Left ventricle myocardium inferior (tissue), 1 donor: ENCODE data around the gene BECN2. TPM values are rescaled to one million over a fixed set of nuclear protein-coding genes. Genes with fewer than 3 reads are reported as not detected.

Experiments used
- DNase-seq: peaks from one replicate; pipeline ENCODE4 v3.0.0-alpha.2; 2020
- H3K27ac ChIP-seq: fragments of 200-600 bp; replicated peaks from 2 replicates; pipeline ENCODE4 v1.8.0; 2021
- H3K27me3 ChIP-seq: fragments of 200-600 bp; 2 replicates; pipeline ENCODE4 v1.8.0; 2021; ENCODE audit warnings: low read depth
- H3K36me3 ChIP-seq: fragments of 200-600 bp; 2 replicates; pipeline ENCODE4 v1.8.0; 2021
- H3K4me1 ChIP-seq: fragments of 200-600 bp; 2 replicates; pipeline ENCODE4 v1.8.0; 2021
- H3K4me3 ChIP-seq: fragments of 200-600 bp; 2 replicates; pipeline ENCODE4 v1.8.0; 2021; ENCODE audit warnings: mild to moderate bottlenecking, moderate library complexity
- H3K9me3 ChIP-seq: fragments of 200-600 bp; replicated peaks from 2 replicates; pipeline ENCODE4 v1.8.0; 2021
- intact Hi-C: fragments of 100-400 bp; cut with micrococcal nuclease; formaldehyde crosslinking; loops from one replicate; pipeline ENCODE4 v1.11.0; 2022
- total RNA-seq: library from RNA; stranded (reverse); fragmentation: NEBNext Ultra II Directional; extraction: Animal tissue kit (Norgen Biotek cat#: 25700); gene quantifications from one replicate; pipeline ENCODE4 v1.2.1, GENCODE V29; 2021
- TF ChIP-seq, protein P1 (sequence below): fragments of 200-600 bp; IDR thresholded peaks from 2 replicates; pipeline ENCODE4 v1.8.0; 2021; ENCODE audit warnings: antibody characterized with exemption, mild to moderate bottlenecking, borderline replicate concordance
- donor health status: DM: no; HTN: yes; CAD: no; lungs with severe emphysema.

BECN2 gene
- total RNA-seq, 1 donor from 2014 or later, result not detected

DNA sequence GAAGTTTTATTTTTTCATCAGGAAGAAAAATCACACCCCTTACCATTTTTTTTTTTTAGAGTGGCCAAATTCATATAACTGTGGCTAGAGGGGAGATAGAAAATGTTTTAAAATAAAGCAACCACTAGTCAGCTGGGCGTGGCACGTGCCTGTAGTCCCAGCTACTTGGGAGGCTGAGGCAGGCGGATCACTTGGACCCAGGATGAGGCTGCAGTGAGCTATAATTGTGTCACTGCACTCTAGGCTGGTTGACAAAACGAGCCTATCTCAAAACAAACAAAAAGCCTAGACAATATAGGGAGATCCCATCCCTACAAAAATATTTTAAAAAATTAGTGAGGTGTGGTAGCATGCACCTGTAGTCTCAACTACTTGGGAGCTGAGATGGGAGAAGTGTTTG lies 14.8 kb upstream of the BECN2 start:
- intact Hi-C loops, result no loop called here
- H3K36me3 ChIP-seq, result no peaks in the 10 kb centered on the region
- no peak for DNase-seq

DNA sequence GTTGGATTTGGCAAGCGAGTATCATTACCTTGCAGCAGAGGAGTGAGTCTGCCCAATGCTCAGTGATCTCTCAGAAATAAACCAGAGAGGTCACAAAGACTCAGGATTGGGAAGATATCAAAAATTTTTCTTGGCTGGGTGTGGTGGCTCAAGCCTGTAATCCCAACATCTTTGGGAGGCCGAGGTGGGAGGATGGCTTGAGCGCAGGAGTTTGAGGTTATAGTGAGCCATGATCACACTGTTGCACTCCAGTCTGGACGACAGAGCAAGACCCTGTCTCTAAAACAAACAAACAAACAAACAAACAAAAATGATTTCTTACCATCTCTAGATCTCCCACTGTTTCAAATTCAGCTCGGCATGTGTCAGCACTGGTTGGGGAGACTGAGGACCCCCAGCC lies 13.3 kb upstream of the BECN2 start:
- no peak for DNase-seq
- no peak overlapping the region for H3K27ac ChIP-seq
- H3K4me1 ChIP-seq, result no peaks in the 10 kb centered on the region
- H3K9me3 ChIP-seq, result peaks cover under 1% of the 10 kb centered on the region
- intact Hi-C loops, result no loop called here
- H3K27me3 ChIP-seq, result no peaks in the 10 kb centered on the region
- TF ChIP-seq, protein P1, sequence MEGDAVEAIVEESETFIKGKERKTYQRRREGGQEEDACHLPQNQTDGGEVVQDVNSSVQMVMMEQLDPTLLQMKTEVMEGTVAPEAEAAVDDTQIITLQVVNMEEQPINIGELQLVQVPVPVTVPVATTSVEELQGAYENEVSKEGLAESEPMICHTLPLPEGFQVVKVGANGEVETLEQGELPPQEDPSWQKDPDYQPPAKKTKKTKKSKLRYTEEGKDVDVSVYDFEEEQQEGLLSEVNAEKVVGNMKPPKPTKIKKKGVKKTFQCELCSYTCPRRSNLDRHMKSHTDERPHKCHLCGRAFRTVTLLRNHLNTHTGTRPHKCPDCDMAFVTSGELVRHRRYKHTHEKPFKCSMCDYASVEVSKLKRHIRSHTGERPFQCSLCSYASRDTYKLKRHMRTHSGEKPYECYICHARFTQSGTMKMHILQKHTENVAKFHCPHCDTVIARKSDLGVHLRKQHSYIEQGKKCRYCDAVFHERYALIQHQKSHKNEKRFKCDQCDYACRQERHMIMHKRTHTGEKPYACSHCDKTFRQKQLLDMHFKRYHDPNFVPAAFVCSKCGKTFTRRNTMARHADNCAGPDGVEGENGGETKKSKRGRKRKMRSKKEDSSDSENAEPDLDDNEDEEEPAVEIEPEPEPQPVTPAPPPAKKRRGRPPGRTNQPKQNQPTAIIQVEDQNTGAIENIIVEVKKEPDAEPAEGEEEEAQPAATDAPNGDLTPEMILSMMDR, result no peak
- H3K36me3 ChIP-seq, result no peaks in the 10 kb centered on the region
- no peak overlapping the region for H3K4me3 ChIP-seq

More for the DNA sequence above, 14.8 kb upstream of the BECN2 start:
- Histone ChIP-seq H3K4me1 (no peaks in the 10 kb centered on the region), H3K4me3 (no peak overlapping the region), H3K27me3 (no peaks in the 10 kb centered on the region), H3K27ac (no peak overlapping the region), H3K9me3 (peaks cover 15% of the 10 kb centered on the region)
- TF ChIP-seq, protein P1, result no peak

DNA sequence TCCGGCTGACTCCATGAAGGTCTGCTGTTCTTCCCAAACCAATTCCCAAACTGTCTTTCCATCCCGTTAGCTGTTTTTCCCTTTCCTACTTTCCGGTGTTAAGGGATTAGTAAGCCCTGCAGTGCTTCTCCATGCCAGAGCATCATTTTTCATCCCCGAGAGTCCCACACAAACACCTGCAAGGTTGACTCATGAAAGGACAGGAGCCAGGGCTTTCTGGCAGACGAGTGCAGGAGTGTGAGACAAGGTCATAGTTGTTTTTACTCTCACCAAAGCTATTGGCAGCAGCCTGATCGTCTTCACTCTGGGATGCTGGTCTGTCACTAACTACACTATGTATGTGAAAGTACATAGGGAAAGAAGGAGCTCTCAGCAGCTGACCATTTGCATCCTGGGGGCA lies 10.2 kb upstream of the BECN2 start:
- Histone ChIP-seq H3K27me3 (no peaks in the 10 kb centered on the region), H3K9me3 (no peaks in the 10 kb centered on the region), H3K4me3 (no peak overlapping the region), H3K27ac (no peak overlapping the region), H3K4me1 (no peaks in the 10 kb centered on the region), H3K36me3 (no peaks in the 10 kb centered on the region)
- no peak for DNase-seq
- TF ChIP-seq, protein P1, result no peak
- intact Hi-C loops, result no loop called here

DNA sequence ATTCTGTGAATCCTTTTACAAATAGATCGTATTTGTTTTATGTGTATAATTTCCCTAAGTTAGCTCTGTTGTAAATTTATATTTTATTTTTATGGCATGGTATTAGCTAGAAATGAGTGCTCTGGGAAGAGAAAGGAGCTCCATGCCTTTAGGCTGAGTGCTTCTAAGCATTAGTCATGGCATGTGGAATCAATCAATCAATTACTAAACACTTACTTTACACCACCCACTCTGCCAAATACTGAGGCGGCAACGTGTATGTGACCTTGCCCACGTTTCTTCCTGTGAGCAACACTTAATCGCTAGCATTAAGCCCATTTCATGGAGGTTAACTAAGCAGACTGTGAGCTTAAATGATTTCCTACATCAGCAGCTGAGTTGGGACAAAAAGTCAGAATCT lies 7.2 kb upstream of the BECN2 start:
- no peak overlapping the region for H3K4me3 ChIP-seq
- DNase-seq, result no peak
- TF ChIP-seq, protein P1, result no peak
- H3K27ac ChIP-seq, result no peak overlapping the region
- H3K36me3 ChIP-seq, result no peaks in the 10 kb centered on the region
- H3K9me3 ChIP-seq, result no peaks in the 10 kb centered on the region
- intact Hi-C loops, result no loop called here
- no peaks in the 10 kb centered on the region for H3K27me3 ChIP-seq
- no peaks in the 10 kb centered on the region for H3K4me1 ChIP-seq

DNA sequence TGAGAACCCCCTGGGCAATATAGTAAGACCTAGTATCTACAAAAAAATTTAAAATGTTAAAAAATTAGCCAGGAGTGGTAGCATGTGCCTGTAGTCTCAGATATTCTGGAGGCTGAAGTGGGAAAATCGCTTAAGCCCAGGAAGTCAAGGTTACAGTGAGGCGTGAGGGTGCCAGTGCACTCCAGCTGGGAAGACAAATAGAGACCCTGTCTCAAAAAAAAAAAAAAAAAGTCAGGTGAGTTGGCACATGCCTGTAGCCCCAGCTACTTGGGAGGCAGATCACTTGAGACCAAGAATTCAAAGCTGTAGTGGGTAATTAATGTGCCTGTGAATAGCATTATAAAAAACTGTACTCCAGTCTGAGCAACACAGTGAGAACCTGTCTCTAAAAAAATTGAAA lies 4.6 kb downstream of the BECN2 start:
- Histone ChIP-seq H3K4me3 (no peak overlapping the region), H3K36me3 (no peaks in the 10 kb centered on the region), H3K27ac (no peak overlapping the region), H3K27me3 (no peaks in the 10 kb centered on the region), H3K4me1 (no peaks in the 10 kb centered on the region), H3K9me3 (no peaks in the 10 kb centered on the region)
- TF ChIP-seq, protein P1, result no peak
- intact Hi-C loops, result no loop called here
- no peak for DNase-seq

DNA sequence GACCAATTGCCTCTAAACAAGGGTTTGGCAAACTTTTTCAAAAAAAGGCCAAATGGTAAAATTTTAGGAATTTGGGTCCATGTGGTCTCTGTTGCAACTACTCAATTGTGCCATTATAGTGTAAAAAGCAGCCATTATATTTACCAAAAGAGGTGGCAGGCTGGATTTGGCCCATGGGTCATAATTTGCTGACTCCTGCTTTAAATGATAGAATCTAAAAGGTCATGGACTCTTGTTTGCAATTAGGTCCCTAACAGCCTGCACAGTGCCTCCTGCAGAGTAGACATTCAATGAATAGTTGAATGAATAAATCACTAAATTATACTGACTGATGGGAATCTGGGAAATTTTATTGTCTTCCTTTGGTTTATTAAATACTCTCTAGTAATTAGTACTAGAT lies 6.2 kb downstream of the BECN2 start:
- no peaks in the 10 kb centered on the region for H3K4me1 ChIP-seq
- no peaks in the 10 kb centered on the region for H3K9me3 ChIP-seq
- intact Hi-C loops, result no loop called here
- no peak overlapping the region for H3K4me3 ChIP-seq
- no peak overlapping the region for H3K27ac ChIP-seq
- no peak for DNase-seq
- H3K27me3 ChIP-seq, result no peaks in the 10 kb centered on the region
- TF ChIP-seq, protein P1, result no peak
- H3K36me3 ChIP-seq, result no peaks in the 10 kb centered on the region
